Tibial nerve (tissue), 4 donors: ENCODE measurements around the gene AP4B1. TPM values are rescaled to one million over a fixed set of nuclear protein-coding genes. Genes with fewer than 3 reads are reported as not detected.

Source experiments
- DNase-seq, 2 donors: peaks; one replicate each; pipeline ENCODE4 v3.0.0-alpha.2; 2019; ENCODE audit warnings: low spot score in 2 of 2
- H3K27ac ChIP-seq, 4 donors: fragments of 200-600 bp; sonication (generic) in 3 of 4; one replicate each; pipeline ENCODE4 v1.5.1; 2017 to 2019; ENCODE audit warnings: mild to moderate bottlenecking in 1 of 4
- H3K27me3 ChIP-seq, 2 donors: fragments of 200-600 bp; sonication (generic) in 1 of 2; one replicate each; pipeline versions ENCODE4 v1.5.1 to v1.6.0; 2017 to 2019
- H3K36me3 ChIP-seq, 3 donors: fragments of 200-600 bp; sonication (generic); one replicate each; pipeline ENCODE4 v1.5.1; 2018 to 2019
- H3K4me1 ChIP-seq, 4 donors: fragments of 200-600 bp; sonication (generic) in 3 of 4; one replicate each; pipeline ENCODE4 v1.5.1; 2017 to 2019
- H3K4me3 ChIP-seq, 4 donors: fragments of 200-600 bp; sonication (generic) in 3 of 4; one replicate each; pipeline ENCODE4 v1.5.1; 2017 to 2019; ENCODE audit warnings: mild to moderate bottlenecking in 1 of 4, moderate library complexity in 1 of 4
- H3K9me3 ChIP-seq, 4 donors: fragments of 200-600 bp; sonication (generic) in 3 of 4; one replicate each; pipeline ENCODE4 v1.5.1; 2017 to 2019
- EP300 ChIP-seq, 2 donors: sonication (generic); formaldehyde crosslinking; IDR thresholded peaks; one replicate each; pipeline ENCODE4 v1.6.1; 2017; ENCODE audit warnings: antibody characterized with exemption in 2 of 2, mild to moderate bottlenecking in 1 of 2
- POLR2A ChIP-seq, 2 donors: fragments of 450-650 bp; IDR thresholded peaks; one replicate each; pipeline ENCODE4 v1.6.1; 2017; ENCODE audit warnings: antibody characterized with exemption in 2 of 2, mild to moderate bottlenecking in 2 of 2, moderate library complexity in 2 of 2
- WGBS, 2 donors: methylation state at CpG; one replicate each; pipeline ENCODE4 v1.1.5; 2018; 5-methylcytosine and 5-hydroxymethylcytosine counted together
- total RNA-seq, 4 donors: library from RNA; depleted of rRNA; stranded (reverse); fragments of >200 nt; gene quantifications; one replicate each; pipeline ENCODE4 v1.1.0, GENCODE V29; 2016
- TF ChIP-seq, protein P1 (sequence below), 5 experiments: fragments of 200-600 bp in 3 of 5; fragments of 450-650 bp in 2 of 5; sonication (generic) in 3 of 5; IDR thresholded peaks; one replicate each; pipeline ENCODE4 v1.5.1; 2016 to 2019; ENCODE audit warnings: antibody characterized with exemption in 5 of 5, mild to moderate bottlenecking in 3 of 5, moderate library complexity in 2 of 5

AP4B1 gene
- total RNA-seq, 4 donors from 2014 or later: 22.1 to 39.9 (median 34.5) TPM

DNA sequence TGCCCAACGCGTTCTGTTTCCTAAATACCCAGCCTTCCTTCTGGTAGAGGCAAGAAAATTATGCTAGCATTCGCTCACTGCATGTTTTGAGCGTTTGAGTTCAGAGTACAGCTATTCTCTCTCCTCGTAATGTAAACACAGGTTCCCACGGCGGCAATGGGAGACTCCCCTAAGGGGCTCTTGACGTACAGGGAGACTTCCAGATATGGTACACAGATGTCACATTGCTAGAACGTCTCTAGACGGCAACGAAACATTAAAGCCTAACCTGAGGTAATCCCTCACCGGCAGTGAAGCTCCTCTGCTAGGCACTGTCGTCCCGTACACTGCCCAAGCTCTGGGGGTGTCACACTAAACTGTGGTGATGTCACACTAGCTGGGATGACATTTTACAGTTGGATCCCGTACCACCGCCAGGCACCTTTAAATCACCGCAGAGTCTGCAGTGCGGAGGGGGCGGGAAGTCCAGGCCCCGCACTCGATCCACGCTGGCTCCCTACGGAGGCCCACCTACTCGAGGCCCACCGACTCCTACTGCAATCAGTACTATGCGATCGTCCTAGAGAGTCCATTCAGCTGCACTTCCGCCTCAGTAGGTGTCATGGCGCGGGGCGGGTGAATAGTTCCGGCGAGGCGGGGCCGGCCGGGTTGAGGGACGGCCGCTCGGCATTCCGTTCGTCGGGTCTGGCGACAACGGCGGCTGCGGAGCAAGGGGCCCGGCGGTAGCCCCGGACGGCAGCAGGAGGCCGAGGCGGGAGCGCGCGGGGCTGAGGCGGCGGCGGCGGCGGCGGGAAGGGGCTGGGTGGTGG is 24.5 kb upstream of the AP4B1 start, which contains the start of gene HIPK1:
HIPK1 (plus strand) TSS at position 384 of the 809 bp plus-strand sequence.
- Histone ChIP-seq H3K9me3 (no peaks in the 10 kb centered on the region), H3K4me3 (peak within 1 kb of the TSS; percentile 90 to 97 (median 94)), H3K27ac (peak within 1 kb of the TSS; percentile 90 to 98 (median 94)), H3K36me3 (no peaks in the 10 kb centered on the region), H3K4me1 (peaks cover 0 to 49% (median 39%) of the 10 kb centered on the region in 4 donors), H3K27me3 (no peaks in the 10 kb centered on the region)
- TF ChIP-seq, protein P1, sequence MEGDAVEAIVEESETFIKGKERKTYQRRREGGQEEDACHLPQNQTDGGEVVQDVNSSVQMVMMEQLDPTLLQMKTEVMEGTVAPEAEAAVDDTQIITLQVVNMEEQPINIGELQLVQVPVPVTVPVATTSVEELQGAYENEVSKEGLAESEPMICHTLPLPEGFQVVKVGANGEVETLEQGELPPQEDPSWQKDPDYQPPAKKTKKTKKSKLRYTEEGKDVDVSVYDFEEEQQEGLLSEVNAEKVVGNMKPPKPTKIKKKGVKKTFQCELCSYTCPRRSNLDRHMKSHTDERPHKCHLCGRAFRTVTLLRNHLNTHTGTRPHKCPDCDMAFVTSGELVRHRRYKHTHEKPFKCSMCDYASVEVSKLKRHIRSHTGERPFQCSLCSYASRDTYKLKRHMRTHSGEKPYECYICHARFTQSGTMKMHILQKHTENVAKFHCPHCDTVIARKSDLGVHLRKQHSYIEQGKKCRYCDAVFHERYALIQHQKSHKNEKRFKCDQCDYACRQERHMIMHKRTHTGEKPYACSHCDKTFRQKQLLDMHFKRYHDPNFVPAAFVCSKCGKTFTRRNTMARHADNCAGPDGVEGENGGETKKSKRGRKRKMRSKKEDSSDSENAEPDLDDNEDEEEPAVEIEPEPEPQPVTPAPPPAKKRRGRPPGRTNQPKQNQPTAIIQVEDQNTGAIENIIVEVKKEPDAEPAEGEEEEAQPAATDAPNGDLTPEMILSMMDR (IDR thresholded peaks at IDR 0.05): peak in 2 of 5 experiments; percentile 48 to 62
- peak; percentile 54 to 63 for TF ChIP-seq POLR2A (IDR thresholded peaks at IDR 0.05)
- TF ChIP-seq EP300 (IDR thresholded peaks at IDR 0.05): peak; percentile 41 to 93
- 1 to 2% methylated on average over 26 to 56 of the region's 61 CpGs for WGBS, 2 donors
- DNase-seq: peak; percentile 86 to 90

DNA sequence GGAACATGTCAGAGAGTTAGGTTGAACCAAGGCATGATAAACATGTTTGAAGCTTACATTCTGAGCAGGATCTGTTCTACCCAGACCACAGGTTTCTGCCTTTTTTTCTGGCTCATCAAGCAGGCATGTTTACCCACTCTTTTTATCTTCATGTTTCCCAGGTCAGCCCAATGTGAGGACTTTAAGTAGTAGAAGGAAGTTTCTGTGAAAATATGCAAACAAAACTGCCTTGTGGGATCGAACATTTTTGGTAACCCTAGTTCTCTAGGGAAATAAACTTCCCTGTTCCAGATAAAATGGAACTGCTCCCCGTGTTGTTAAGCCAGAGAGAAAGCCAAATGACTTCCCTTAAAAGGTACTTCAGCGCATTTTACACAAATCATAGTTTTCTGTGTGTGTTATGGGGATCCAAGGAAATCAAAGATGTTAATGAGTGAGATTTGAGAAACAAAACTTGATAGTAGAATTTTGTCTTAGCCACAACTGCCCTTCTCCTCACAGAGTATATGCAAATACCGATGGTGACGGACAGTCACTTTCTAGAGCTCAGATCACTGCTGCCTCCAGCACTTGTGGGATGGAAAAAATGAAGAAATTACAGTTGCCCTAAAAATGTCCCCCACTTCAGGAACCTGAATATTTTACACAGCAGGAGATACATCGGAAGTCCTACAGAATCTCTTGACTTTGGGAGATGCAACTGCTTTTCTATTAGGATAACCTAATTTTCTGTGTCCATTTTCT is 23.8 kb upstream of the AP4B1 start:
- H3K9me3 ChIP-seq: no peaks in the 10 kb centered on the region
- no peak for DNase-seq
- H3K36me3 ChIP-seq: no peaks in the 10 kb centered on the region
- H3K27me3 ChIP-seq: no peaks in the 10 kb centered on the region
- H3K4me3 ChIP-seq: peak overlapping the region; percentile 90 to 97 (median 94)
- H3K4me1 ChIP-seq: peaks cover 0 to 41% (median 35%) of the 10 kb centered on the region in 4 donors
- TF ChIP-seq EP300 (IDR thresholded peaks at IDR 0.05) (no peak), POLR2A (IDR thresholded peaks at IDR 0.05) (no peak)
- TF ChIP-seq, protein P1 (IDR thresholded peaks at IDR 0.05): no peak
- H3K27ac ChIP-seq: peak overlapping the region; percentile 90 to 98 (median 94)
- 23 to 27% methylated on average over 6 of the region's 6 CpGs for WGBS, 2 donors

DNA sequence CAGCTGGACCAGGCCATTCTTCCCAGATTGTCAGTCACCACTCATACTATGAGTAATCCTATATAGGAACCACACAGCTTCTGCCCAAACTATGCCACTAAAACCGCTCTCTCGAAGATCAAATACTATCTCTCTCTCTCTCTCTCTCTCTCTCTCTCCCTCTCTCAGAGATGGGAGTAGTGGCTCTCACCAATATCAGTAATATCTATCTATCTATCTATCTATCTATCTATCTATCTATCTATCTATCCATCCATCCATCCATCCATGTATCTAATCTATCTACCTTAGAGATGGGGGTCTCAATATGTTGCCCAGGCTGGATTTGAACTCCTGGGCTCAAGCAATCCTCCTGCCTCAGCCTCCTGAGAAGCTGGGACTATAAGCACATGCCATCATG is 19.9 kb upstream of the AP4B1 start:
- DNase-seq: no peak
- no peaks in the 10 kb centered on the region for H3K36me3 ChIP-seq
- TF ChIP-seq POLR2A (IDR thresholded peaks at IDR 0.05) (no peak), EP300 (IDR thresholded peaks at IDR 0.05) (no peak)
- TF ChIP-seq, protein P1 (IDR thresholded peaks at IDR 0.05): no peak
- no peaks in the 10 kb centered on the region for H3K9me3 ChIP-seq
- WGBS, 2 donors: 85 to 95% methylated on average over 2 of the region's 2 CpGs
- no peak overlapping the region for H3K4me3 ChIP-seq
- H3K27ac ChIP-seq: no peak overlapping the region
- H3K4me1 ChIP-seq: peaks cover 0 to 9% (median 6%) of the 10 kb centered on the region in 4 donors
- H3K27me3 ChIP-seq: no peaks in the 10 kb centered on the region

DNA sequence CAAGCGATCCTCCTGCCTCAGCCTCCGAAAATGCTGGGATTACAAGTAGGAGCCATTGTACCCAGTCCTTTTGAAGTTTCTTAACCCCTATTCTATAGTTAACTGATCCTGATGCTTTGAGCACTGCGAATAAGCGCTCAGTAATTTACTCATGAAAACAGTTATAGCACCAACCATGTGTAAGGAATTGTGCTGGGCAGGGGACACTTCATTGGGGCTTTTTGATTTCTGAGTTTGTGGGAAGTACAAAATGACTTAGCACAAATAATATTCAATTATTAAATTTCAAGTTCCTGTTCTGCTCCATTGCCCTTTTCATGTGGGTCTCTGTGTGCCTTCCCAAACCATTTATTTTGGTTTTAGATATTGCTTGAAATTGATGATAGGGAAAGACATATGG is 18.4 kb upstream of the AP4B1 start:
- H3K36me3 ChIP-seq: no peaks in the 10 kb centered on the region
- TF ChIP-seq, protein P1 (IDR thresholded peaks at IDR 0.05): no peak
- TF ChIP-seq EP300 (IDR thresholded peaks at IDR 0.05): no peak
- TF ChIP-seq POLR2A (IDR thresholded peaks at IDR 0.05): no peak
- no peak overlapping the region for H3K27ac ChIP-seq
- H3K4me3 ChIP-seq: no peak overlapping the region
- WGBS, 2 donors: 86 to 99% methylated on average over 4 of the region's 4 CpGs
- DNase-seq: no peak
- no peaks in the 10 kb centered on the region for H3K9me3 ChIP-seq
- H3K27me3 ChIP-seq: no peaks in the 10 kb centered on the region
- H3K4me1 ChIP-seq: peaks cover 0 to 3% (median 2%) of the 10 kb centered on the region in 4 donors

DNA sequence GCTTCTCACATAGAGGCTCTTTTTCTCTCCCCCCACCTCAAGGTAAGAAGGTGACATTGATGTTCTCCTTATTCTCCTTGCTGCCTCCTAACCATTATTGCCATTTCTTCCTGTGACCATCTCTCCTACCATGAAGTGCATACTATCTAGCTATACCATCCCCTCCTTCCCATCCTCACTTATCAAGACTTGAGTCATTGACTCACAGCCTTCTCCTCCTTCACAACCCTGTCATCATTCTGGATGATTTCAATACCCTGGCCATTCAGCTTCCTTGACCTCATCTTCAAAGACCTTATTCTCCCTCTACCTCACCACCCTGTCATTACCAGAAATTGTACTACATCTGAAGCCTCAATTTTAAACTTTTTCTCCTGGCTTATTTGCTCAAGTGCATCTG is 13.6 kb upstream of the AP4B1 start:
- Histone ChIP-seq H3K27me3 (no peaks in the 10 kb centered on the region), H3K9me3 (no peaks in the 10 kb centered on the region), H3K4me3 (no peak overlapping the region), H3K4me1 (peaks cover 0 to 2% (median 0%) of the 10 kb centered on the region in 4 donors), H3K27ac (no peak overlapping the region), H3K36me3 (no peaks in the 10 kb centered on the region)
- DNase-seq: no peak
- TF ChIP-seq, protein P1 (IDR thresholded peaks at IDR 0.05): no peak
- no peak for TF ChIP-seq POLR2A (IDR thresholded peaks at IDR 0.05)
- no peak for TF ChIP-seq EP300 (IDR thresholded peaks at IDR 0.05)
